Adrenal gland (tissue), 12 donors: ENCODE results near the gene SPATA12. TPM values are rescaled to one million over a fixed set of nuclear protein-coding genes. Genes with fewer than 3 reads are reported as not detected.

ENCODE experiments used
- DNase-seq, 7 donors: peaks; one replicate each; pipeline ENCODE4 v3.0.0-alpha.2; 2019 to 2020
- H3K27ac ChIP-seq, 5 donors: fragments of 200-600 bp; sonication (generic) in 4 of 5; 1 replicate in 3 of 5; 2 replicates in 2 of 5; pipeline versions ENCODE4 v1.5.1 to v1.8.0; 2016 to 2020; ENCODE audit warnings: mild to moderate bottlenecking in 1 of 5
- H3K27me3 ChIP-seq: fragments of 200-600 bp; 2 replicates; pipeline ENCODE4 v1.8.0; 2021
- H3K36me3 ChIP-seq, 2 donors: fragments of 200-600 bp; replicated peaks in 1 of 2; 1 replicate in 1 of 2; 2 replicates in 1 of 2; pipeline versions ENCODE4 v1.5.1 to v1.8.0; 2018 to 2022
- H3K4me1 ChIP-seq, 2 donors: fragments of 200-600 bp; replicated peaks in 1 of 2; 1 replicate in 1 of 2; 2 replicates in 1 of 2; pipeline versions ENCODE4 v1.5.1 to v1.8.0; 2018 to 2021
- H3K4me3 ChIP-seq, 4 donors: fragments of 200-600 bp; sonication (generic) in 3 of 4; one replicate each; pipeline ENCODE4 v1.5.1; 2016 to 2018
- H3K9me3 ChIP-seq, 3 donors: fragments of 200-600 bp; sonication (generic) in 1 of 3; replicated peaks in 1 of 3; 1 replicate in 2 of 3; 2 replicates in 1 of 3; pipeline versions ENCODE4 v1.5.1 to v1.8.0; 2016 to 2021
- POLR2A ChIP-seq, 2 donors: fragments of 450-650 bp; IDR thresholded peaks; one replicate each; pipeline ENCODE4 v1.6.1; 2017; ENCODE audit warnings: antibody characterized with exemption in 2 of 2, mild to moderate bottlenecking in 2 of 2, moderate library complexity in 1 of 2
- WGBS, 4 donors: extraction: QIAGEN DNeasy Blood & Tissue Kit in 2 of 4; methylation state at CpG; one replicate each; pipeline versions ENCODE4 v1.1.5 to v1.1.7; 2013 to 2017; 5-methylcytosine and 5-hydroxymethylcytosine counted together
- intact Hi-C, 2 donors: fragments of 100-400 bp; cut with DNase I; formaldehyde crosslinking; loops; one replicate each; pipeline versions ENCODE4 v1.14.1 to v1.15.0; 2022 to 2023
- polyA plus RNA-seq, 3 donors: library from polyadenylated mRNA; stranded (reverse); fragments of 200-250 nt in 2 of 3; fragments of 350-450 nt in 1 of 3; fragmentation: Illumina TruSeq in 1 of 3; extraction: RNeasy Lipid Tissue Mini Kit (QIAGEN cat#74804) in 1 of 3; gene quantifications; one replicate each; pipeline ENCODE4 v1.2.3, GENCODE V29; 2013 to 2014
- total RNA-seq, 9 donors: library from RNA; depleted of rRNA in 4 of 9; stranded (reverse); fragments of >200 nt in 4 of 9; fragments of 120-200 nt in 1 of 9; fragmentation: NEBNext Ultra II Directional in 1 of 9; extraction: Animal tissue kit (Norgen Biotek cat#: 25700) in 1 of 9; gene quantifications; one replicate each; pipeline versions ENCODE4 v1.1.0 to v1.2.4, GENCODE V29; 2013 to 2023
- TF ChIP-seq, protein P1 (sequence below), 6 experiments: fragments of 450-650 bp in 4 of 6; fragments of 200-600 bp in 2 of 6; sonication (generic) in 1 of 6; IDR thresholded peaks; 1 replicate in 5 of 6; 2 replicates in 1 of 6; pipeline versions ENCODE4 v1.5.1 to v1.8.0; 2016 to 2021; ENCODE audit warnings: antibody characterized with exemption in 6 of 6, mild to moderate bottlenecking in 2 of 6, moderate library complexity in 1 of 6
- donor health status: healthy with polysubstance abuse.
- donor health status: Bipolar disorder and iron deficiency.
- donor health status: DM: yes; HTN: yes; CAD: no.
- donor health status: DM: no; HTN: no; CAD: no.
- donor health status: DM: no; HTN: no; CAD: no.
- donor health status: DM: yes; HTN: yes; CAD: no.

Gene SPATA12
- total and polyA plus RNA-seq, 12 donors = 0.07 to 0.83 (median 0.44) TPM; not detected in 4

DNA sequence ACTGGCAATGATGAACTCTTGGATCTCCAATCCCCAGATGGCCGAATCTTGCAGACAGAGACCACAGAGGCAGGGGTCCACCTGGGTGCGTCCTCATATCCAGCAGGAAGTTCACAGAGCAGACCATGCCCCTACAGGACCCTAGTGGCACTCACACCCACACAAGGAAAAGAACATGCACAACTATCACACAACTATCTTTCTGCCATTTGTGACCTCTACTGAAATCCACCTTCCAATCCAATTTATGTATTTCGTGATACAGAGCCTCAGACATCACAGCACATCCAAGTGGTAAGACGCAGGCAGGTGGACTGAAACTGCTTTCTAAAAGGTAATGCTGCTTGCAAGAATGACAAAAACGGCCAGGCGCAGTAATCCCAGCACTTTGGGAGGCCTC, 44.6 kb upstream of the SPATA12 start:
- intact Hi-C loops = no loop called here
- Histone ChIP-seq H3K27me3 (no peaks in the 10 kb centered on the region), H3K4me3 (no peak overlapping the region), H3K36me3 (no peaks in the 10 kb centered on the region), H3K9me3 (no peaks in the 10 kb centered on the region), H3K27ac (no peak overlapping the region), H3K4me1 (peaks cover 10 to 25% of the 10 kb centered on the region in 2 donors)
- no peak for DNase-seq
- 90 to 96% (median 94%) methylated on average over 5 to 6 of the region's 6 CpGs for WGBS, 4 donors
- TF ChIP-seq, protein P1, sequence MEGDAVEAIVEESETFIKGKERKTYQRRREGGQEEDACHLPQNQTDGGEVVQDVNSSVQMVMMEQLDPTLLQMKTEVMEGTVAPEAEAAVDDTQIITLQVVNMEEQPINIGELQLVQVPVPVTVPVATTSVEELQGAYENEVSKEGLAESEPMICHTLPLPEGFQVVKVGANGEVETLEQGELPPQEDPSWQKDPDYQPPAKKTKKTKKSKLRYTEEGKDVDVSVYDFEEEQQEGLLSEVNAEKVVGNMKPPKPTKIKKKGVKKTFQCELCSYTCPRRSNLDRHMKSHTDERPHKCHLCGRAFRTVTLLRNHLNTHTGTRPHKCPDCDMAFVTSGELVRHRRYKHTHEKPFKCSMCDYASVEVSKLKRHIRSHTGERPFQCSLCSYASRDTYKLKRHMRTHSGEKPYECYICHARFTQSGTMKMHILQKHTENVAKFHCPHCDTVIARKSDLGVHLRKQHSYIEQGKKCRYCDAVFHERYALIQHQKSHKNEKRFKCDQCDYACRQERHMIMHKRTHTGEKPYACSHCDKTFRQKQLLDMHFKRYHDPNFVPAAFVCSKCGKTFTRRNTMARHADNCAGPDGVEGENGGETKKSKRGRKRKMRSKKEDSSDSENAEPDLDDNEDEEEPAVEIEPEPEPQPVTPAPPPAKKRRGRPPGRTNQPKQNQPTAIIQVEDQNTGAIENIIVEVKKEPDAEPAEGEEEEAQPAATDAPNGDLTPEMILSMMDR (IDR thresholded peaks at IDR 0.05) = no peak

DNA sequence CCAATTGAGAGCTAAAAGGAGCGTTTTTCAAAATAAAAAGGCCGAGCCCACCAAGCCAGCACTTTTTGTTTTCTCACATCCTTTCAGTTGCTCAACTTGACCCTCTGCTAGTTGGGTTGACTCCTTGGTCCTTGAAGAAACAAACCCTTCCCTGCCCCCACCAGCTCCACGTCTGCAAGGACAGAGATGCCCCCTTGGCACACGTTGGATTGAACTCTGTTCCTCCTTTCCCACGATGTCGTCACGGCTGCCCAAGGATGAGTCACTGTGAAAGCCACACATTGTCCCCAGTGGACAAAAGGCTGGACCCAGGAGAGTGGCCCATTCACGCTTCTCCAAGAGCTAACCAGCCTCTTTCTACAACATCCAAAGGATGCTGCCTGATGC, 43.0 kb upstream of the SPATA12 start:
- WGBS, 4 donors = 27 to 42% (median 36%) methylated on average over 6 to 8 of the region's 8 CpGs
- TF ChIP-seq, protein P1 (IDR thresholded peaks at IDR 0.05) = peak in 2 of 6 experiments; percentile 12
- no peak for TF ChIP-seq POLR2A (IDR thresholded peaks at IDR 0.05)
- no peaks in the 10 kb centered on the region for H3K9me3 ChIP-seq
- DNase-seq = peak; percentile 66 to 87 (median 81)
- intact Hi-C loops = no loop called here
- no peak overlapping the region for H3K4me3 ChIP-seq
- no peaks in the 10 kb centered on the region for H3K27me3 ChIP-seq
- peaks cover 10 to 25% of the 10 kb centered on the region in 2 donors for H3K4me1 ChIP-seq
- peak overlapping the region; percentile 6 to 80 (median 48) for H3K27ac ChIP-seq
- H3K36me3 ChIP-seq = no peaks in the 10 kb centered on the region

DNA sequence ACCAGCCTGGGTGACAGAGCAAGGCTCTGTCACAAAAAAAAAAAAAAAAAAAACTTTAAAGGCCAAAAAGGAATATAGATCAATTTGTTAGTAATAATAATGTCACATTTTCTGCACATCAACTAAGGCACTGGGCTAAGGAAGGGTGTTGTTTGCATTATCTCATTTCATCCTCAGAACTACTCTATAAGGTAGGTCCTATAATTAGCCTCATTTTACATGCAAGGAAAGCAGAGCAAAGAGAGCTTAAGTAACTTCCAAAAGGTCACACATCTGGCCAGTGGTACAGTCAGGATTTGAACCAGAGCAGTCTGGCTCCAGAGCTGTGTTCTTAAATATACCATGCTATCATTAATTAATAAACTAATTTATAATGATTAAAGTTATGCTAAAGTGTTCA, 42.2 kb upstream of the SPATA12 start:
- intact Hi-C loops = no loop called here
- Histone ChIP-seq H3K4me3 (no peak overlapping the region), H3K4me1 (peaks cover 10 to 25% of the 10 kb centered on the region in 2 donors), H3K27me3 (no peaks in the 10 kb centered on the region), H3K36me3 (no peaks in the 10 kb centered on the region), H3K27ac (no peak overlapping the region), H3K9me3 (no peaks in the 10 kb centered on the region)
- TF ChIP-seq, protein P1 (IDR thresholded peaks at IDR 0.05) = no peak
- TF ChIP-seq POLR2A (IDR thresholded peaks at IDR 0.05) = no peak
- DNase-seq = no peak

DNA sequence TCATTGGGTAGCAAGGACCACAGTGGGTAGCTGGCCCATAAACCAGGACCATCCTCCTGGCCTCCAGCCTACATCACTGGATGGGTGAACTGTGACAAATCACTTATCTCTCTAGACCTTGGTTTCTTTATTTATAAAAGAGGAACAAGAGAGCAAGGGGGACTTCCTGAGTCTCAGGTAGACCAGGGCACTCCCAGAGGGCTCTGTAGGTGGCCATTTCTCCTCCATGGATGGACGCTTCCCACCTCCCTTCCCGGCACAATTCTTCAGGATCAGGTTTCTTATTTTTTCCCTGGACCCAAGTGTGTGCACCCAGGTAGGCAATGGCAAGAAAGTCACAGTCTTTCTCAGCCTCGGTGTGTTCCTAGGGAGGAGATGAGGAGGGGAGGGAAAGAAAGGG, 41.4 kb upstream of the SPATA12 start:
- WGBS, 4 donors = 86 to 93% (median 88%) methylated on average over 3 of the region's 3 CpGs
- peaks cover 10 to 25% of the 10 kb centered on the region in 2 donors for H3K4me1 ChIP-seq
- H3K36me3 ChIP-seq = no peaks in the 10 kb centered on the region
- intact Hi-C loops = no loop called here
- no peak for DNase-seq
- TF ChIP-seq POLR2A (IDR thresholded peaks at IDR 0.05) = no peak
- TF ChIP-seq, protein P1 (IDR thresholded peaks at IDR 0.05) = no peak
- H3K9me3 ChIP-seq = no peaks in the 10 kb centered on the region
- H3K27me3 ChIP-seq = no peaks in the 10 kb centered on the region
- H3K27ac ChIP-seq = no peak overlapping the region
- no peak overlapping the region for H3K4me3 ChIP-seq
